Stimulated activated CD8-positive, alpha-beta memory T cell treated with anti-CD3 and anti-CD28 coated beads, Interleukin-12 subunit alpha, Interleukin-12 subunit beta, amount 100 ng/mL, for 24 hours (primary cell): ENCODE results near the gene RFX1.
"Not testable (repeated sequence)": the region's sequence is repeated elsewhere in the genome, so short reads cannot be mapped to it uniquely, and the experiment has no call there.

Source experiments
- DNase-seq: peaks from one replicate; pipeline ENCODE4 v3.0.0-alpha.2; 2020; ENCODE audit errors: extremely low read depth

RFX1 gene

GRCh38 chr19:14027856-14028450 lies 21.8 kb upstream of the RFX1 start, which contains the start of gene RLN3:
RLN3 (plus strand) TSS chr19:14028148; CDS start chr19:14028205, 57 bp downstream.
- DNase-seq = no peak

GRCh38 chr19:14026652-14027192 lies 20.6 kb upstream of the RFX1 start:
- not testable (repeated sequence) for DNase-seq

- DNase-seq = no peak
These were observed 17.5 kb upstream of the RFX1 start for GRCh38 chr19:14023404-14024235.

GRCh38 chr19:14022469-14022868 lies 16.3 kb upstream of the RFX1 start:
- no peak for DNase-seq

GRCh38 chr19:14021474-14021873 lies 15.4 kb upstream of the RFX1 start:
- no peak for DNase-seq

GRCh38 chr19:14019739-14020138 lies 13.6 kb upstream of the RFX1 start:
- not testable (repeated sequence) for DNase-seq

- DNase-seq = no peak
These were observed 13.0 kb upstream of the RFX1 start for GRCh38 chr19:14019100-14019499.

GRCh38 chr19:14015524-14016035 lies 9.5 kb upstream of the RFX1 start:
- DNase-seq = no peak

GRCh38 chr19:14012378-14012915 lies 6.3 kb upstream of the RFX1 start:
- no peak for DNase-seq

GRCh38 chr19:14006766-14007562 lies 844 bp upstream of the RFX1 start:
- DNase-seq = no peak

GRCh38 chr19:14005349-14006084 lies 603 bp downstream of the RFX1 start:
- DNase-seq = peak; percentile 80

GRCh38 chr19:14004619-14005348 lies 1.3 kb downstream of the RFX1 start:
- no peak for DNase-seq

GRCh38 chr19:14003251-14004055 lies 2.7 kb downstream of the RFX1 start:
- DNase-seq = no peak

GRCh38 chr19:14002571-14003250 lies 3.4 kb downstream of the RFX1 start:
- DNase-seq = no peak

GRCh38 chr19:14000691-14001375 lies 5.3 kb downstream of the RFX1 start:
- no peak for DNase-seq

GRCh38 chr19:13999085-13999484 lies 7.0 kb downstream of the RFX1 start:
- no peak for DNase-seq

- DNase-seq = no peak
These were observed 7.7 kb downstream of the RFX1 start for GRCh38 chr19:13998426-13998825.

GRCh38 chr19:13997631-13997962 lies 8.5 kb downstream of the RFX1 start:
- DNase-seq = no peak
